22Rv1 (cell line): Measurements from ENCODE around the gene SPTLC2.

Experiments
- CTCF ChIP-seq: fragments of 450-650 bp; IDR thresholded peaks from 2 replicates; pipeline ENCODE4 v1.5.1; 2017; ENCODE audit warnings: mild to moderate bottlenecking
- ZFX ChIP-seq: fragments of 450-650 bp; IDR thresholded peaks from 2 replicates; pipeline ENCODE4 v1.6.1; 2017; ENCODE audit warnings: antibody characterized with exemption, borderline replicate concordance

DNA sequence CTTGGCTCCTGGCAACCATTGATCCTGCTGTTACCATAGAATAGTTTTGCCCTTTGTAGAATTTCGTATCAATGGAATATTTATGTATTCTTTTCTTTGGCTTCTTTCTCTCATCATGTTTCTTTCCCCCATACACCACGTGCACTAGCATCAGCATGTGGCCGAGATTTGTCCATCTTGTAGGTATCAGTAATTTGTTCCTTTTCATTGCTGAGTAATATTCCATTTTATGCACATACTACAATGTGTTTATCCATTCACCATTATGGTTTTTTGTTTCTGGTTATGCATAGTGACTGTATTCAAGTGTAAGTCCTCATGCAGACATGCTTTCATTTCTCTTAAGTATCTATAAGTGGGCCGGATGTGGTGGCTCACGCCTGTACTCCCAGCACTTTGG, 113.3 kb downstream of the SPTLC2 start:
- no peak for TF ChIP-seq CTCF
- no peak for TF ChIP-seq ZFX
